Measurements from ENCODE around the gene LYSMD1. TPM values are rescaled to one million over a fixed set of nuclear protein-coding genes. Genes with fewer than 3 reads are reported as not detected.

The LYSMD1 gene
- total and polyA plus RNA-seq, 2 of the 8 experiments (the other 6 are each of a cell fraction or from before 2014, with no cell fraction given), result 2.4 to 6.0 TPM

DNA sequence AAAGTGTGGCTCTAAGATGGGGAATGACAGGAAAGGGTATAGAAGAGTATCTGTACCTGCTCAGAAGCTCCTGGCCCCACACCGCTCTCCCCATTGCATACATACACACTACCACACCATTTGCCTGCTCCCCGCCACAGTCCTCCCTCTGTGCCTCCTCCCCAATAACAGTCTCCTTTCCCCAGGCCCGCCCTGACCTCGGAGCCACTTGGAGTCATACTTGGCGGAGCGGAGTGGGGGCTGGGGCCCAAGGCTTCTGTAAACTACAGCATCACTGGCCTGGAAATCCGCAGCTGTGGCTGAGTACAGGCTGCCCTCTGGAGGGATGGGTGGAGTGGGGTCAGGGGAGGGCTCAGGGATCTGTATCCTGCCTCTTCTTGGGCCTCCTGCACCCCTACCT is 27.9 kb downstream of the LYSMD1 start:
- H3K9ac ChIP-seq (replicated peaks in 1 of 4; ENCODE audit: extremely low read depth in 1 of 4, low read depth in 3 of 4, low read length in 3 of 4), result no peak overlapping the region
- TF ChIP-seq CHD2 (IDR thresholded peaks at IDR 0.05; ENCODE audit: low read length) (no peak), HDAC2 (IDR thresholded peaks at IDR 0.05; ENCODE audit: borderline replicate concordance in 1 of 2, low read depth in 2 of 2, low read length in 2 of 2) (no peak), POLR2AphosphoS5 (IDR thresholded peaks at IDR 0.05; ENCODE audit: low read depth, low read length) (no peak), BCL11A (IDR thresholded peaks at IDR 0.05; ENCODE audit: low read depth in 2 of 2, low read length in 2 of 2) (no peak), TAF1 (IDR thresholded peaks at IDR 0.05; ENCODE audit: low read depth, low read length) (no peak), SRF (IDR thresholded peaks at IDR 0.05; ENCODE audit: low read depth, low read length) (no peak), CHD1 (IDR thresholded peaks at IDR 0.05; ENCODE audit: low read depth, low read length) (no peak)
- H3K79me1 ChIP-seq (ENCODE audit: low read depth, low read length), result no peaks in the 10 kb centered on the region
- no peak overlapping the region for H2AFZ ChIP-seq (ENCODE audit: low read length)
- peaks cover 4% of the 10 kb centered on the region; the same call in 1 of the 2 replicates for H3K23me2 ChIP-seq (ENCODE audit: low read depth, low read length)
- H2BK12ac ChIP-seq (ENCODE audit: low read depth, low read length), result no peak overlapping the region
- H3K27ac ChIP-seq (ENCODE audit: low read depth, low read length), result no peak overlapping the region
- H3K23ac ChIP-seq (ENCODE audit: insufficient read length), result no peak overlapping the region
- H4K20me1 ChIP-seq (replicated peaks in 1 of 2; ENCODE audit: control insufficient read depth in 1 of 2, insufficient read depth in 2 of 2, low read length in 2 of 2), result peaks cover 3 to 4% of the 10 kb centered on the region in 2 experiments
- H3K4me1 ChIP-seq (replicated peaks in 1 of 4; ENCODE audit: control insufficient read depth in 3 of 4, insufficient read depth in 4 of 4, low read length in 3 of 4), result peaks cover 0 to 10% (median 6%) of the 10 kb centered on the region in 4 experiments; a peak in 5 of 7 replicates
- no peak overlapping the region for H2BK15ac ChIP-seq (ENCODE audit: low read length)
- no peak overlapping the region for H3K4ac ChIP-seq (replicated peaks; ENCODE audit: insufficient read length, low read depth, low read length)
- H3K18ac ChIP-seq (ENCODE audit: extremely low read depth, low read length), result no peak overlapping the region
- no peak overlapping the region for H4K91ac ChIP-seq (replicated peaks; ENCODE audit: insufficient read length, low read length)
- H2BK120ac ChIP-seq (replicated peaks; ENCODE audit: low read depth, low read length), result no peak overlapping the region
- no peak overlapping the region for H4K8ac ChIP-seq (ENCODE audit: extremely low read depth, insufficient read depth, low read length)
- no peak overlapping the region for H3K14ac ChIP-seq (ENCODE audit: insufficient read length)
- FAIRE-seq (no peak), DNase-seq (ENCODE audit: low read depth in 1 of 2, low spot score in 2 of 2) (no peak)
- H3K79me2 ChIP-seq (ENCODE audit: control insufficient read depth in 1 of 2, insufficient read depth in 2 of 2, low read length in 2 of 2), result no peaks in the 10 kb centered on the region
- H2BK20ac ChIP-seq (ENCODE audit: low read length), result no peak overlapping the region
- H3K4me2 ChIP-seq (ENCODE audit: insufficient read depth in 1 of 2, low read depth in 2 of 2, low read length in 2 of 2), result no peak overlapping the region
- H3K4me3 ChIP-seq (ENCODE audit: extremely low read depth in 1 of 4, insufficient read depth in 2 of 4, low read depth in 3 of 4, low read length in 4 of 4), result no peak overlapping the region
- CTCF ChIA-PET (ENCODE audit: partially characterized antibody), result interaction anchor here (0.5 to 7.9 kb wide), 3 partner anchors 17 to 605 kb away, joined by 3 to 94 read pairs (median 5); partner anchors contain the start of gene TNFAIP8L2
- WGBS, 2 experiments (ENCODE audit: extremely low coverage in 1 of 2, insufficient coverage in 1 of 2, insufficient read length in 1 of 2, insufficient replicate concordance in 2 of 2, low coverage in 1 of 2, low lambda C conversion rate in 2 of 2, missing lambda C conversion rate in 1 of 2), result 90% methylated on average over 7 of the region's 7 CpGs; no CpG with 5 or more reads in 1 of the 2 experiments
- no peaks in the 10 kb centered on the region for H3K9me3 ChIP-seq (ENCODE audit: insufficient read depth in 2 of 2, low read depth in 1 of 2, low read length in 1 of 2)
- peaks cover 0 to 10% (median 2%) of the 10 kb centered on the region in 4 experiments; a peak in 4 of 8 replicates for H3K36me3 ChIP-seq (ENCODE audit: control insufficient read depth in 2 of 4, insufficient read depth in 4 of 4, low read length in 3 of 4)
- peaks cover 0 to 14% (median 8%) of the 10 kb centered on the region in 4 experiments; a peak in 5 of 7 replicates for H3K27me3 ChIP-seq (replicated peaks in 1 of 4; ENCODE audit: control insufficient read depth in 3 of 4, extremely low read depth in 1 of 4, insufficient read depth in 3 of 4, low read length in 3 of 4)
- H4K5ac ChIP-seq (ENCODE audit: insufficient read length, low read depth, low read length), result no peak overlapping the region
- H2AK5ac ChIP-seq (ENCODE audit: low read depth, low read length), result no peak overlapping the region
- no peak overlapping the region for H3K56ac ChIP-seq (replicated peaks; ENCODE audit: insufficient read length, low read depth, low read length)
- POLR2A ChIA-PET (ENCODE audit: partially characterized antibody), result no interaction called here
- no peak overlapping the region for H2BK5ac ChIP-seq (ENCODE audit: low read depth, low read length)
